Duodenal mucosa (tissue), 2 donors: ENCODE data around the gene HOXA10.

Source experiments
- H3K27ac ChIP-seq: one replicate; pipeline ENCODE4 v1.7.0; 2013; ENCODE audit warnings: low read depth, low read length
- H3K27me3 ChIP-seq, 2 donors: one replicate each; pipeline ENCODE4 v1.7.0; 2013; ENCODE audit warnings: low read length in 2 of 2, control low read depth in 1 of 2; ENCODE audit not compliant: insufficient read depth in 2 of 2, control insufficient read depth in 1 of 2
- H3K36me3 ChIP-seq, 2 donors: one replicate each; pipeline ENCODE4 v1.7.0; 2013; ENCODE audit warnings: low read length in 2 of 2, control low read depth in 1 of 2; ENCODE audit not compliant: insufficient read depth in 2 of 2, control insufficient read depth in 1 of 2
- H3K4me1 ChIP-seq, 2 donors: one replicate each; pipeline ENCODE4 v1.7.0; 2013; ENCODE audit warnings: low read length in 2 of 2, control low read depth in 1 of 2; ENCODE audit not compliant: insufficient read depth in 2 of 2, control insufficient read depth in 1 of 2
- H3K4me3 ChIP-seq, 2 donors: one replicate each; pipeline ENCODE4 v1.7.0; 2013; ENCODE audit warnings: low read length in 2 of 2, low read depth in 1 of 2
- H3K9ac ChIP-seq, 2 donors: one replicate each; pipeline ENCODE4 v1.7.0; 2013; ENCODE audit warnings: low read length in 2 of 2, low read depth in 1 of 2
- H3K9me3 ChIP-seq, 2 donors: one replicate each; pipeline ENCODE4 v1.7.0; 2013; ENCODE audit warnings: low read length in 2 of 2, control low read depth in 1 of 2; ENCODE audit not compliant: control insufficient read depth in 1 of 2

The HOXA10 gene

DNA sequence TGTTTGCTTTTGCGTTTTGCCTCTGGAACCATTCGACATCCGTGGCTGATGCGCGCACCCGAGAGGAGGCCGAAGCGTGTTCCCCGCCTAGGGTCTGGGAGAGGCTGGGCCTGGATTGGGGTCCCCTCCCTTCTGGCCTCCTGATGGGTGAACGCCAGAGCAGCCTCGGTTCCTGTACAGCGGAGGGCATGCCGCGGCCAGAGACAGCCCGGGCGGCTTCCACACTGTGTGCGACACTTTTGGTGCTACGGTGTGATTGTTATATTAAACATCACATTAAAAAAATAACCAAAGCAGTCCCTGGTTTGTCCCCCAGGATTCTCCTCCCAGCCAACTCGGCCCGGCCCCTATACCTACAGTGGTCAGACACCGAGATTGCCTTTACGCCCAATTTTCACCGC lies 14.0 kb downstream of the HOXA10 start:
- Histone ChIP-seq H3K36me3 (no peaks in the 10 kb centered on the region), H3K27ac (no peak overlapping the region), H3K4me1 (peaks cover 3 to 25% of the 10 kb centered on the region in 2 donors), H3K27me3 (peaks cover 84 to 89% of the 10 kb centered on the region in 2 donors), H3K9ac (no peak overlapping the region), H3K9me3 (no peaks in the 10 kb centered on the region), H3K4me3 (peak overlapping the region; percentile 69 to 71)

DNA sequence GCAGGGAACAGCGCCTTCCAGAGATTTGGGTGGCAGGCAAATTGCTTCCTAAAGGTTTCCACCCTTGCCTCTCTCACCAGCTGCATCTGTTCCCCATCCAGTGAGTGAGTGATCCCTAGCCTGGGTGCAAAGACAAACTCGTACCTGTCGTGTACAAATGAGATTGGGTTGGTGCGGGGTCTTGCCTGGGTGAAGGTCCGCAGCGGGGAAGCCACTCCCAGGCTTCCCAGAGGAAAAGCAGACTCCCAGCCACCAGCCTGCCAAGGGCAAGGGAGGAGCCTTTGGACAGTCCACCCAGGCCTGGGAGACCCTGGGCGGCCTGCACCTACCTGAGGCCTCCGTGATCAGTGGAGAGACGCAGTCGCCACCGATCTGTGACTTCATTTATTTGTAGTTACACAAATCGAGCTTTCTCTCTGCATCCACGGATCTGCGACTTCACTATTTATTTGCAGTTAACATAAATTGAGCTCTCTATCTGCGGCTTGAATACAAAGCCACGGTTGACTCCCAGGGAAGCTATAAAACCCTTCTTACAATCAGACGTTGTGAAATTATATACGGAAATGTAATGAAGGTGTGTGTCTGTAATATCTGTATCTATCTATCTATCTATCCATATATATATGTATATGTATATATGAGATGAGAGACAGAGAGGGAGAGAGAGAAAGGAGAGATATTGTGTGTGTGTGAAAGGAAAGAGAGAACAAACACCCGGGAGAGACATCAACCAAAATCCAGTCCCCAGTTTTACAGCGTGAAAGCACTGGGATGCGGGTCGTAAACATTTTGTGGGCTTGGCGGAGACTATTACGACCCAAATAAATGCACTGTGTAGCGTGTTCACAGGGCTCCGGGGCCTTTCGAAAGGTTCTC lies 14.6 kb downstream of the HOXA10 start:
- Histone ChIP-seq H3K9me3 (no peaks in the 10 kb centered on the region), H3K36me3 (no peaks in the 10 kb centered on the region), H3K4me1 (peaks cover 4 to 20% of the 10 kb centered on the region in 2 donors), H3K4me3 (peak overlapping the region; percentile 69 to 71), H3K27ac (no peak overlapping the region), H3K9ac (no peak overlapping the region), H3K27me3 (peaks cover 84 to 89% of the 10 kb centered on the region in 2 donors)

DNA sequence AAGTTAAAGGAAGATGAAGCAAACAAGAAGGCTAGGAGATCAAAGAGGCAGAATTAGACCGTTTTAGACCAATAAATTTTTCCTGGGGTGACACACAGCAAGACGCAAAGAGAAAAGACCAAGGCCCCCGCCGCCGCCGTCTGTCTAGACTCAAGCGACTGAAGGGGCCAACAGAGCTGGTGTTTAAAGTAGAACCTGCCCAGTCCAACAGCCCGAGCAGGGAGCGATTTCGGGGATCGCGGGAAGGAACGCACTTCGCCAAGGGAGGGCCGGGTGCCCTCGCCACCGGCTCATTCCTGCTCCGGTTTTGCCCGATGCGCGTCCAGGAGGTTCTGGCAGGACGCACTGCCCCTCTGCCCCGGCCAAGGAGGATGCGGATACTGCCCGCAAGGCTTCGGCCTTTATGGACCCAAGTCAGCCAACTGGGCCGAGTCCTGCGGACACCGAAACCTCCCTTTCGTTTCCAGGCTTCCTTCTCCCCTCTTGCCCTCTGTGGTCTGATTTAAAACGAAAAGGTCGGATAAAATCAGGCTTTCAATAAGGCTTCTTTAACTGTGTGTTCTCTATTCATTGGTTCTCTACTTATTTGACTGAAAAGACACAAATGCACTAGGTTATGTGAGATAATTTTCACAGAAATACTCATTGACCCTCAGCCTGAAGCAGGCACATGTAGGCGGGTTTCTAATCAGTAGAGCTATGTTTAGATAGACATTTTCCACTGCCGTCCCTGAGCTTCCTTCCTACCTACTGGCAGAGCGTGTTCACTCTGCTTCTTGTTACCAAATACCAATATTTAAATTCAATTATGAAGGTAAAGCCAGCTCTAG lies 15.5 kb downstream of the HOXA10 start:
- Histone ChIP-seq H3K27me3 (peaks cover 84 to 89% of the 10 kb centered on the region in 2 donors), H3K4me1 (peaks cover 4 to 16% of the 10 kb centered on the region in 2 donors), H3K9ac (no peak overlapping the region), H3K4me3 (no peak overlapping the region), H3K27ac (no peak overlapping the region), H3K9me3 (no peaks in the 10 kb centered on the region), H3K36me3 (no peaks in the 10 kb centered on the region)

DNA sequence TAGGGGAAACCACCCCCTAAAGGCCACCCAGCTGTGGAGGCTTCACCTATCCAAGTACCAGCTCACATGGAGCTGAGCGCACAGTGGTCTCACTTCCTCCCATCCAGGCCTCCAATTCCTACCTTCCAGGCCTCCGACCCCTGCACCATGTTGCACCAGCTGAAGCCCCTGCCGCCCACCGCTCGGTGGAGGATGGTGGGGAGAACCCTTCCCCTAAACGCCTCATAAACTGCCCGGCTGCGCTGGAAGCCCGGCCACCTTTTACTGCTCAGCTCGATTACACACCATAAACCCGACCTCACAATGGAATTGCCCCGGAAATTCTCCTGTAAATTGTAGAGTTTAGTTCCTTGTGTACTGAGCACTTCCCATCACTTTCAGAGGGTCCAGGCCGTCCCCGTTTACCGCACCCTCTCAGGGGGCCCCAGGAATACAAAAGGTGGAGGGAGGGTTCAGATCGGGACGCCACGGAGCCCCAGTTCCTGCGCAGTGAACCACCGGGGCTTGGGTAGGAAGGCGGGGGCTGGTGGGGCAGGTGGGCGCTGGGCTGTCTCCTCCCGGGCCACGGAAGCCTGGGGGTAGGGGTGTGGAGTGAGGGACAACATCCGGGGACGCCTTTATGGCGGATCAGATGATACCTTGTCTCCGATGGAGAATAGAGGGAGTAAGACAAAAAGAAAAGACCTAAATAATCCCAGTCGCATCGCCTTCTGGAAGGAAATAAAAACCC lies 16.3 kb downstream of the HOXA10 start:
- no peaks in the 10 kb centered on the region for H3K36me3 ChIP-seq
- H3K9ac ChIP-seq = no peak overlapping the region
- H3K27me3 ChIP-seq = peaks cover 84 to 89% of the 10 kb centered on the region in 2 donors
- H3K4me1 ChIP-seq = peaks cover 4 to 16% of the 10 kb centered on the region in 2 donors
- no peak overlapping the region for H3K4me3 ChIP-seq
- peak overlapping the region; percentile 10 for H3K27ac ChIP-seq
- H3K9me3 ChIP-seq = no peaks in the 10 kb centered on the region

DNA sequence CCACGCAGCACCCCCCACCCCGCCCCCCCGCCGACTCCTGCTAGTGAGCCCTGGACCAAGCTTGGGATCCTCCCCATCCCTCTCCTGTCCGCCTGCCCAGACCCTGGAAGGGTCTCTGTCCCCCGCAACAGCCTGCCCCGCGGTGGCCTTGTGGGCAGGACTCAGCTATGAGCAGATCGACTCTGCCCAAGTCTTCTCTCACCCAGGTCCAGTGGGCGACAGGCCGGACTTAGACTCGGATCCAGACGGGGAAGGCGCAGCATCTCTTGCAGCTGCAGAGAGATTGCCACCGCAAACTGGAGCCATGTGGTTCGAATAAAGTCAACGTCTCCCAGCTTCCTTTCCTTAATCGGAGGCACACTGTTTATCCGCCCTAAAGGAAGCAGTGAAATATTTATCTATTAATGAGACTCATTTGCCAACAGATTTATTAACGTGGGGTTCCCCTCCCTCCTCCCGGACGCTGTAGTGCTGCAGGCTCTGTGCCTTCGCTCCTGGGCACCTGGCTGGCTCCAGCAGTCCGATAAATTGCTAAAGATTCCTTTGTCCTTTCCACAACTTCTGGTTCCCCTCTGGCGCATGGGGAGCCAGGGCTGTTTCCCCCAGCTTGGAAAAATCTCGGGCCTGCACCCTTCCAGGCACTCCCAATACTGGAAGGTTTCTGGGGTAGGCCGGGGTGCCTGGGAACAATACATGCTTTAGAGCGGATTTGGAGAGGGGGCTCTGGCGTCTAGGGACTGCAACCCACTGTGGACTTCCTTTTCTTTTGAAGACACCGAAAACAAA lies 17.0 kb downstream of the HOXA10 start:
- no peaks in the 10 kb centered on the region for H3K36me3 ChIP-seq
- H3K4me3 ChIP-seq = no peak overlapping the region
- H3K9me3 ChIP-seq = no peaks in the 10 kb centered on the region
- H3K27me3 ChIP-seq = peaks cover 88 to 90% of the 10 kb centered on the region in 2 donors
- H3K27ac ChIP-seq = no peak overlapping the region
- no peak overlapping the region for H3K9ac ChIP-seq
- peaks cover 10 to 21% of the 10 kb centered on the region in 2 donors for H3K4me1 ChIP-seq

DNA sequence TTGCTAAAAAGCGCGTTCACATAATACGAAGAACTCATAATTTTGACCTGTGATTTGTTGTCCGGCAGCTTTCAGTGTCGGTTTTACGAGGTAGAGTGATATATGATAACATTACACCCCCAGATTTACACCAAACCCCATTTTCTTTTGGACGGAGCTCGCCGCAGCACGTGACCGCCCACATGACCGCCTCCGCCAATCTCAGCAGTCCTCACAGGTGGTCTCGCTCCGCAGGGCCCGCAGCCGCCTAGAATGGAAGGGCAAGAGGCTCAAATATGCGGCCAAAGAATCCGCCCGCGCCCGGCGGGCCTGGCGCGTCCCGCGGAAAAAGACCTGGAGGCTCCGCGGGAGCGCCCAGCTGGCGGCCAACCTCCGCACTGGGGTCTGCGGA lies 17.6 kb downstream of the HOXA10 start, which contains the start of gene HOXA7:
Gene HOXA7, minus strand, starts transcription at position 168 of the 391 bp plus-strand sequence. Its CDS starts 130 bp downstream, at position 38.
- Histone ChIP-seq H3K27ac (peak within 1 kb of the TSS; percentile 56), H3K4me3 (peak within 1 kb of the TSS; percentile 22 to 28), H3K4me1 (peaks cover 14 to 27% of the 10 kb centered on the region in 2 donors), H3K9me3 (no peaks in the 10 kb centered on the region), H3K27me3 (peaks cover 88 to 91% of the 10 kb centered on the region in 2 donors), H3K36me3 (no peaks in the 10 kb centered on the region), H3K9ac (no peak within 1 kb of the TSS)

DNA sequence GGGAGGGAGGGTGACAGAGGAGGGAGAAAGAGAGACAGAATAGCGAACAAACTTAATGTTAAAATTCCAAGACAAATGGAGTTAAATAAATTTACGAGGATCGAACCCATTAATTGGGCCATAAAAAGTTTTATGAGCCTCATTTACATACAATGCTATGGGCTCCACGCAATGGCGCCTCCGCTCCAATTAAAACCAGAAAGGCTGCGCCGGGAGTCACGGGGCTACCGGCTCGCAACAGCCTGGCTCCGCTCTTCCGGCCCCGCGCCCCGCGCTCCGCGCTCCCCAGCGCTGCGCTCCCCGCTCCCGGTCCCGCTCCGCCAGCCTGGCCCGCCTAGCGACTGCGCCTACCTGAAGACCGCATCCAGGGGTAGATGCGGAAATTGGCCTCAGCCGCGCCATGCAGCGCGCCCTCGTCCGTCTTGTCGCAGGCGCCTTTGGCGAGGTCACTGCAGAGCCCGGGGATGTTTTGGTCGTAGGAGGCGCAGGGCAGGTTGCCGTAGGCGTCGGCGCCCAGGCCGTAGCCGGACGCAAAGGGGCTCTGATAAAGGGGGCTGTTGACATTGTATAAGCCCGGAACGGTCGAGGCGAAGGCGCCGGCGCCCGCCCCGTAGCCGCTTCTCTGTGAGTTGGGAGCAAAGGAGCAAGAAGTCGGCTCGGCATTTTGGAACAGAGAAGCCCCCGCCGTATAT lies 18.2 kb downstream of the HOXA10 start:
- H3K9ac ChIP-seq = no peak overlapping the region
- peaks cover 20 to 33% of the 10 kb centered on the region in 2 donors for H3K4me1 ChIP-seq
- H3K36me3 ChIP-seq = no peaks in the 10 kb centered on the region
- peak overlapping the region; percentile 22 to 28 for H3K4me3 ChIP-seq
- H3K9me3 ChIP-seq = no peaks in the 10 kb centered on the region
- peak overlapping the region; percentile 56 for H3K27ac ChIP-seq
- H3K27me3 ChIP-seq = peaks cover 94 to 96% of the 10 kb centered on the region in 2 donors

DNA sequence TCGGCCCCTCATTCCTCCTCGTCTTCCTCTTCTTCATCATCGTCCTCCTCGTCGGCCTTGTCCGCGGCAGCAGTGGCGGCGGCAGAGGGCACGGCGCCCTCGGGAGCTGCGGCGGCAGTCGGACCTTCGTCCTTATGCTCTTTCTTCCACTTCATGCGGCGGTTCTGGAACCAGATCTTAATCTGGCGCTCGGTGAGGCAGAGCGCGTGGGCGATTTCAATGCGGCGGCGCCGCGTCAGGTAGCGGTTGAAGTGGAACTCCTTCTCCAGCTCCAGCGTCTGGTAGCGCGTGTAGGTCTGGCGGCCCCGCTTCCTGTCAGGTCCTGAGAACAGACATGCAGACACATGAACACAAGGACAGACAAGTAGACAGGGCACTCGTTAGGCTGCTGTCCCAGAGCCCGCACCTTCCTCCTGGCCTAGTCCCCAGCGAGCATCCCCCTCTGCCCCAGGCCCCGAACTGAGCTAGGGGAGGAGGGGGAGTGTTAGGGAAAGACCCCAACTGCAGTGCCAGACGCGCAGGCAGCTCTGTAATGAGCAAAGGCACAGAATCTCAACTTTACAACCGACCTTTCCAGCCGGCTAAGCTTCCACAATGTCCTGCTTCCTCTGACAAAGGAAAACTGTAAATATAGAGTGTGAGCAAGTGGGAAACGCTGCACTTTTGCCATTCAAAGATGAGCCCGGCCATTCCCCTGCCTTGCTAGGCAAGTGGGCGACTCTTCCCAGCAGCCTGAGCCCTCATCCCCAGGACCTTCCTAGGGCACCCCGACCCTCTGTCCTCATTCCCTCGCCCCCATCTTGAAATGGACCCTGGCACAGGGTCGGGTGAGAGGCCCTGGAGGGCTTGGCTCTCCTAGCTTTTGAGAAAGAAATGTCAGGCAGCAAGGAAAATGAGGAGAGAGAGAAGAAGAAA lies 19.0 kb downstream of the HOXA10 start:
- no peaks in the 10 kb centered on the region for H3K36me3 ChIP-seq
- no peak overlapping the region for H3K27ac ChIP-seq
- H3K4me1 ChIP-seq = peaks cover 25 to 35% of the 10 kb centered on the region in 2 donors
- H3K27me3 ChIP-seq = peaks cover 94 to 98% of the 10 kb centered on the region in 2 donors
- H3K9me3 ChIP-seq = no peaks in the 10 kb centered on the region
- no peak overlapping the region for H3K9ac ChIP-seq
- peak overlapping the region in 1 of 2 donors; percentile 16 for H3K4me3 ChIP-seq
